Heart left ventricle (tissue), 16 donors: ENCODE data around the gene LIPT2. TPM values are rescaled to one million over a fixed set of nuclear protein-coding genes. Genes with fewer than 3 reads are reported as not detected.

ENCODE experiments used
- ATAC-seq, 4 donors: fragments of 200-7000 bp; cut with Tn5 transposase; one replicate each; pipeline ENCODE4 v1.9.1; 2020 to 2022; ENCODE audit warnings: moderate library complexity in 4 of 4, mild to moderate bottlenecking in 3 of 4, moderate number of reproducible peaks in 1 of 4
- DNase-seq, 5 donors: peaks; one replicate each; pipeline ENCODE4 v3.0.0-alpha.2; 2020
- H3K27ac ChIP-seq, 12 donors: fragments of 200-600 bp; sonication (generic) in 4 of 12; one replicate each; pipeline versions ENCODE4 v1.5.0 to v1.8.0; 2016 to 2022; ENCODE audit warnings: mild to moderate bottlenecking in 2 of 12
- H3K27me3 ChIP-seq, 9 donors: fragments of 200-600 bp; sonication (generic) in 2 of 9; one replicate each; pipeline versions ENCODE4 v1.5.1 to v1.8.0; 2016 to 2022; ENCODE audit warnings: mild to moderate bottlenecking in 3 of 9
- H3K36me3 ChIP-seq, 9 donors: fragments of 200-600 bp; sonication (generic) in 2 of 9; one replicate each; pipeline versions ENCODE4 v1.5.0 to v1.8.0; 2018 to 2022; ENCODE audit warnings: mild to moderate bottlenecking in 2 of 9
- H3K4me1 ChIP-seq, 12 donors: fragments of 200-600 bp; sonication (generic) in 4 of 12; one replicate each; pipeline versions ENCODE4 v1.5.0 to v1.8.0; 2016 to 2022; ENCODE audit warnings: mild to moderate bottlenecking in 3 of 12
- H3K4me3 ChIP-seq, 12 donors: fragments of 200-600 bp; sonication (generic) in 4 of 12; one replicate each; pipeline versions ENCODE4 v1.5.0 to v1.8.0; 2017 to 2022; ENCODE audit warnings: mild to moderate bottlenecking in 9 of 12, moderate library complexity in 4 of 12
- H3K9me3 ChIP-seq, 12 donors: fragments of 200-600 bp; sonication (generic) in 4 of 12; one replicate each; pipeline versions ENCODE4 v1.5.0 to v1.8.0; 2016 to 2022; ENCODE audit warnings: mild to moderate bottlenecking in 1 of 12
- POLR2A ChIP-seq, 2 donors: fragments of 450-650 bp; IDR thresholded peaks; one replicate each; pipeline ENCODE4 v1.6.1; 2017; ENCODE audit warnings: antibody characterized with exemption in 2 of 2, mild to moderate bottlenecking in 2 of 2, moderate library complexity in 2 of 2
- WGBS, 4 donors: extraction: QIAGEN DNeasy Blood & Tissue Kit in 2 of 4; methylation state at CpG; one replicate each; pipeline versions ENCODE4 v1.1.5 to v1.1.7; 2013 to 2018; 5-methylcytosine and 5-hydroxymethylcytosine counted together
- intact Hi-C, 10 donors: fragments of 100-400 bp; cut with DNase I; formaldehyde crosslinking; loops; one replicate each; pipeline versions ENCODE4 v1.11.1 to v1.14.2; 2022
- polyA plus RNA-seq, 2 donors: library from polyadenylated mRNA; stranded (reverse); fragments of 200-250 nt; gene quantifications; one replicate each; pipeline ENCODE4 v1.2.3, GENCODE V29; 2013
- total RNA-seq, 9 donors: library from RNA; depleted of rRNA in 2 of 9; stranded (reverse); fragments of >200 nt in 2 of 9; fragmentation: NEBNext Ultra II Directional in 3 of 9; extraction: Animal tissue kit (Norgen Biotek cat#: 25700) in 3 of 9; gene quantifications; one replicate each; pipeline versions ENCODE4 v1.1.0 to v1.2.4, GENCODE V29; 2016 to 2023
- TF ChIP-seq, protein P1 (sequence below), 12 donors: fragments of 200-600 bp; sonication (generic) in 4 of 12; IDR thresholded peaks; one replicate each; pipeline versions ENCODE4 v1.5.0 to v1.8.0; 2018 to 2022; ENCODE audit warnings: antibody characterized with exemption in 12 of 12, mild to moderate bottlenecking in 5 of 12
- donor health status: ischemic (EF 13 %, LVEDD 7.1; RV severe dilation, severe dysfunction).
- donor health status: healthy with polysubstance abuse.
- donor health status: DM: no; HTN: yes; CAD: no.
- donor health status: DM: no; HTN: no; CAD: no.
- donor health status: ischemic (EF 25% LVEDD 6.9; RV normal size, moderate dysfunction).
- donor health status: ischemic (EF 25% LVEDD 5.7; RV mildly dilated, moderate dysfunction).
- donor health status: healthy.
- donor health status: DM: yes; HTN: yes; CAD: no.
- donor health status: ischemic (EF 35%, LVEDD 5.7; RV mildly dilated, moderate dysfunction).
- donor health status: nonischemic (EF 11% LVEDD 7.7; RV severe dilation, severe dysfunction).
- donor health status: DM: yes; HTN: yes; CAD: no.
- donor health status: PGD.
- donor health status: ischemic (EF 29% LVEDD 5.4; RV normal size, mild dysfunction).
- donor health status: nonischemic (EF 23%, LVEDD 6.1; RV moderate dilation, normal function).

Gene LIPT2
- total and polyA plus RNA-seq, 11 donors, result 0.64 to 3.9 (median 1.4) TPM

DNA sequence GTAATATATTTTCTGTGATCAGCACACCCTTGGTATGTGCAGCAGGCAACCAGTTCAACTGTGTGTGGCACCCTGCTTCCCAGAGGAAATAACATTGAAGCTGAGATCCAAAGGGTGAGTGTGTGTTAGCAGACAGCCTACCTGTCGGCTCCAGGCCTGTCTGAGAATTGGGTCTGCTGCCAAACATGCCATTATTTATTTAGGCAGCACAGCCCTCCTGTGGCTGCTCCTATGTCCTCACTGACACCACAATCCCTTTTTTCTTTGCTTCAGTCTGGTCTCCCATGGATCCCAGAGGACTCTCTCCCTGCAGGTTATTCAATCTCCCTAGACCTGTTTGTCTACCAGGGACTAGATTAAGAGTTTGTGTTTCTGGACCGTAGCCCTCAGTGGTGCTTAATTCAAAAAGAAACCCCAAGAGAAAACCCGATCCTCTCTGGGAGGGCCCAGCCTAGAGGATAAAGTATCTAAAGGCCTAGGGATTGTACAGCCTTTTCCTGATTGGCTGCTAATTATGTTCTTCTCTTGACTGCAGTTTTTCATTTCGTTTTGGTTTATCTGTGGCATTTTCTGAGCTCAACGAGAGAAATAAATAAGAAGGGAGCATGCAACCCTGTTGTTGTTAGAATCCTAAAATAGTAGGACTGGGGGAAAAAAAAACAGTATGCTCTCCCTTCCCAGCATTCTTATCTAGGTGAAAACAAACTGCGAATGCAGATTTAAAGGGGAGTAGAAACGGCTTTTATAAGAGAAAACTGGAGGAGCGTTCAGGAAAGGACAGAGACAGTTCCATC, 50.3 kb downstream of the LIPT2 start:
- no peaks in the 10 kb centered on the region for H3K27me3 ChIP-seq
- TF ChIP-seq, protein P1, sequence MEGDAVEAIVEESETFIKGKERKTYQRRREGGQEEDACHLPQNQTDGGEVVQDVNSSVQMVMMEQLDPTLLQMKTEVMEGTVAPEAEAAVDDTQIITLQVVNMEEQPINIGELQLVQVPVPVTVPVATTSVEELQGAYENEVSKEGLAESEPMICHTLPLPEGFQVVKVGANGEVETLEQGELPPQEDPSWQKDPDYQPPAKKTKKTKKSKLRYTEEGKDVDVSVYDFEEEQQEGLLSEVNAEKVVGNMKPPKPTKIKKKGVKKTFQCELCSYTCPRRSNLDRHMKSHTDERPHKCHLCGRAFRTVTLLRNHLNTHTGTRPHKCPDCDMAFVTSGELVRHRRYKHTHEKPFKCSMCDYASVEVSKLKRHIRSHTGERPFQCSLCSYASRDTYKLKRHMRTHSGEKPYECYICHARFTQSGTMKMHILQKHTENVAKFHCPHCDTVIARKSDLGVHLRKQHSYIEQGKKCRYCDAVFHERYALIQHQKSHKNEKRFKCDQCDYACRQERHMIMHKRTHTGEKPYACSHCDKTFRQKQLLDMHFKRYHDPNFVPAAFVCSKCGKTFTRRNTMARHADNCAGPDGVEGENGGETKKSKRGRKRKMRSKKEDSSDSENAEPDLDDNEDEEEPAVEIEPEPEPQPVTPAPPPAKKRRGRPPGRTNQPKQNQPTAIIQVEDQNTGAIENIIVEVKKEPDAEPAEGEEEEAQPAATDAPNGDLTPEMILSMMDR (IDR thresholded peaks at IDR 0.05), result peak in 4 of 12 donors; percentile 7 to 17 (median 11)
- TF ChIP-seq POLR2A (IDR thresholded peaks at IDR 0.05), result no peak
- intact Hi-C loops, result loop anchor here in 3 of 10 donors (10.0 kb wide), 1 partner anchor 478 kb away; no protein-coding TSS in a partner anchor
- WGBS, 4 donors, result 42 to 48% (median 47%) methylated on average over 8 of the region's 8 CpGs
- peaks cover 0 to 16% (median 0%) of the 10 kb centered on the region in 12 donors for H3K4me1 ChIP-seq
- DNase-seq, result no peak
- no peak overlapping the region for H3K4me3 ChIP-seq
- ATAC-seq, result peak in 3 of 4 donors; percentile 56 to 68 (median 57)
- H3K36me3 ChIP-seq, result no peaks in the 10 kb centered on the region
- H3K27ac ChIP-seq, result no peak overlapping the region
- H3K9me3 ChIP-seq, result peaks cover 0 to 5% (median 0%) of the 10 kb centered on the region in 12 donors

DNA sequence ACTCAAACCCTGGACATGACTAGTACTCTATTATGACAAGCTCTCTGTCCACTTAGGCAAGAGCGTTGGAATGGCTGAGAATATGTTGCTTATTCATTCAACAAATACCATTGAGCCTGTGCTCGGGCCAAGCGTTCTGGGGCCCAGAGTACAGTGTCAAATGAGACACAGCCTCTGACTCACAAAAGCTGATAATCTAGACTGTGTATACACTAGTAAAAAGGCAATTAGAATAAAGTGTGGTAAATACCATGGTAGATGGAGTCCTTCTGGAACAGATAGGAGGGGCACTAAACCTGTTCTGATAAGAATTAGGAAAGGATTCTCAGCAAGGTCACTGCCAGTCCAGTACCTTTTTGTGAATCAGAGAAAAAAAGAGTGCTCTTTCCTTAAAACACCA, 50.9 kb downstream of the LIPT2 start:
- peaks cover 0 to 16% (median 0%) of the 10 kb centered on the region in 12 donors for H3K4me1 ChIP-seq
- no peak overlapping the region for H3K4me3 ChIP-seq
- peaks cover 0 to 5% (median 0%) of the 10 kb centered on the region in 12 donors for H3K9me3 ChIP-seq
- TF ChIP-seq POLR2A (IDR thresholded peaks at IDR 0.05), result no peak
- TF ChIP-seq, protein P1 (IDR thresholded peaks at IDR 0.05), result no peak
- DNase-seq, result no peak
- WGBS, 4 donors, result 70 to 88% (median 81%) methylated on average over 3 of the region's 3 CpGs
- H3K27me3 ChIP-seq, result no peaks in the 10 kb centered on the region
- H3K36me3 ChIP-seq, result no peaks in the 10 kb centered on the region
- no peak overlapping the region for H3K27ac ChIP-seq
- intact Hi-C loops, result loop anchor here in 3 of 10 donors (10.0 kb wide), 1 partner anchor 478 kb away; no protein-coding TSS in a partner anchor
- peak in 1 of 4 donors; percentile 53 for ATAC-seq

Other genes with a start within 250 kb of the LIPT2 start
- 1 to 10 TPM in 2 of 9 donors, under 1 TPM in 4, not detected in 3; 0.15 to 1.2 (median 0.38) TPM for gene P4HA3, start 182.1 kb downstream of the LIPT2 start, total RNA-seq
- under 1 TPM in 1 of 2 donors, not detected in 1; 0.98 TPM for gene P4HA3, start 182.1 kb downstream of the LIPT2 start, polyA plus RNA-seq
- 1 to 10 TPM; 1.4 to 3.1 (median 1.8) TPM for gene PGM2L1, start 95.3 kb downstream of the LIPT2 start, total RNA-seq
- gene PGM2L1, start 95.3 kb downstream of the LIPT2 start, polyA plus RNA-seq, result 1 to 10 TPM in 1 of 2 donors, under 1 TPM in 1; 0.57 to 2.3 TPM
- 1 to 10 TPM; 1.3 to 9.5 (median 2.4) TPM for gene KCNE3, start 26.2 kb downstream of the LIPT2 start, total RNA-seq
- 1 to 10 TPM; 1.3 to 1.4 TPM for gene KCNE3, start 26.2 kb downstream of the LIPT2 start, polyA plus RNA-seq
- gene POLD3, start 98.9 kb upstream of the LIPT2 start, total RNA-seq, result 10 to 100 TPM in 2 of 9 donors, 1 to 10 TPM in 7; 4.4 to 14.7 (median 6.5) TPM
- 10 to 100 TPM in 1 of 2 donors, 1 to 10 TPM in 1; 2.8 to 10.4 TPM for gene POLD3, start 98.9 kb upstream of the LIPT2 start, polyA plus RNA-seq
- gene CHRDL2, start 237.7 kb upstream of the LIPT2 start, total RNA-seq, result 10 to 100 TPM in 1 of 9 donors, 1 to 10 TPM in 8; 1.5 to 13.4 (median 3.4) TPM
- gene CHRDL2, start 237.7 kb upstream of the LIPT2 start, polyA plus RNA-seq, result 1 to 10 TPM; 1.5 to 4.4 TPM